HepG2 (cell line): Measurements from ENCODE around the gene CAPN10. TPM values are rescaled to one million over a fixed set of nuclear protein-coding genes. Genes with fewer than 3 reads are reported as not detected.

Experiments used
- ATAC-seq: fragments of 200-7000 bp; cut with Tn5 transposase; 3 replicates; pipeline ENCODE4 v1.9.1; 2020; ENCODE audit warnings: mild to moderate bottlenecking, moderate library complexity
- BruUV-seq: library from RNA; stranded (reverse); fragments of 400-500 nt; replicated peaks from 2 replicates; lab custom pipeline; 2021; lab: Mats Ljungman, UMichigan
- CTCF ChIA-PET: fragments of 300-600 bp; formaldehyde crosslinking; extraction: SDS; loops from one replicate; lab custom pipeline; 2021; ENCODE audit warnings: low total read pairs, inconsistent platforms, low intra/inter-chr PET ratio; lab: Yijun Ruan, JAX
- POLR2A ChIA-PET: fragments of 350-600 bp; sonication (Branson Sonifier 250); formaldehyde crosslinking; loops from one replicate; lab custom pipeline; 2020; ENCODE audit warnings: antibody characterized with exemption, inconsistent platforms; lab: Yijun Ruan, JAX
- DNase-seq: peaks from one replicate; pipeline ENCODE4 v3.0.0-alpha.2; 2015; ENCODE audit warnings: low spot score
- FAIRE-seq: peaks from 3 replicates; lab custom pipeline; 2011; peaks lifted over from hg19 to GRCh38; lab: Jason Lieb, UNC
- H2AFZ ChIP-seq: one replicate; pipeline ENCODE4 v1.6.1; 2011; ENCODE audit warnings: low read length, inconsistent platforms
- H3K27ac ChIP-seq: fragments of 300-600 bp; 3 replicates; pipeline ENCODE4 v1.8.0; 2011; ENCODE audit warnings: mixed run types, mild to moderate bottlenecking, mixed read lengths, low read length, inconsistent platforms; ENCODE audit not compliant: insufficient read depth; ENCODE audit errors: extremely low read length
- H3K27me3 ChIP-seq, 2 experiments: fragments of 200-600 bp in 1 of 2; 2 replicates in 1 of 2; 3 replicates in 1 of 2; pipeline versions ENCODE4 v1.6.0 to v1.8.0; 2011; ENCODE audit warnings: low read length in 2 of 2, mild to moderate bottlenecking in 2 of 2, moderate library complexity in 2 of 2, inconsistent platforms in 1 of 2; ENCODE audit not compliant: insufficient read depth in 2 of 2, control insufficient read depth in 1 of 2
- H3K36me3 ChIP-seq, 2 experiments: fragments of 200-600 bp in 1 of 2; replicated peaks in 1 of 2; 2 replicates in 1 of 2; 3 replicates in 1 of 2; pipeline versions ENCODE4 v1.5.1 to v1.8.0; 2011; ENCODE audit warnings: low read length in 2 of 2, inconsistent platforms in 1 of 2; ENCODE audit not compliant: insufficient read depth in 2 of 2, control insufficient read depth in 1 of 2
- H3K4me1 ChIP-seq: 2 replicates; pipeline ENCODE4 v1.5.1; 2012; ENCODE audit warnings: low read length, inconsistent platforms; ENCODE audit not compliant: insufficient read depth
- H3K4me2 ChIP-seq: 2 replicates; pipeline ENCODE4 v1.6.0; 2011; ENCODE audit warnings: low read depth, low read length, inconsistent platforms
- H3K4me3 ChIP-seq, 3 experiments: fragments of 200-600 bp in 1 of 3; sonication (generic), shearing (Covaris generic) in 1 of 3; replicated peaks in 1 of 3; 2 replicates each; pipeline ENCODE4 v1.5.1; 2011 to 2016; ENCODE audit warnings: low read length in 3 of 3, inconsistent platforms in 2 of 3, low read depth in 2 of 3, mild to moderate bottlenecking in 2 of 3, control low read depth in 1 of 3, mixed read lengths in 1 of 3; ENCODE audit not compliant: insufficient read depth in 1 of 3
- H3K79me2 ChIP-seq: one replicate; pipeline ENCODE4 v1.6.1; 2011; ENCODE audit warnings: low read length, inconsistent platforms; ENCODE audit not compliant: insufficient read depth
- H3K9ac ChIP-seq: 2 replicates; pipeline ENCODE4 v1.6.0; 2011; ENCODE audit warnings: mild to moderate bottlenecking, low read depth, low read length, inconsistent platforms; ENCODE audit not compliant: insufficient read depth
- H3K9me3 ChIP-seq: 2 replicates; pipeline ENCODE4 v1.5.1; 2012; ENCODE audit warnings: mild to moderate bottlenecking, low read length
- H4K20me1 ChIP-seq: 2 replicates; pipeline ENCODE4 v1.6.0; 2011; ENCODE audit warnings: inconsistent platforms, mild to moderate bottlenecking, low read length, moderate library complexity; ENCODE audit not compliant: insufficient read depth
- EHMT2 ChIP-seq: fragments of 200-600 bp; sonication (generic); IDR thresholded peaks from 2 replicates; pipeline ENCODE4 v1.7.0; 2017; ENCODE audit warnings: antibody characterized with exemption, low read depth, low read length, borderline replicate concordance
- GATAD2A ChIP-seq: IDR thresholded peaks from 2 replicates; pipeline ENCODE4 v1.6.1; 2016
- HOXA5 ChIP-seq: sonication (generic); formaldehyde crosslinking; IDR thresholded peaks from 2 replicates; pipeline ENCODE4 v1.4.0; 2020; ENCODE audit warnings: missing genetic modification reagents
- MEIS2 ChIP-seq: sonication (generic); formaldehyde crosslinking; IDR thresholded peaks from 2 replicates; pipeline ENCODE4 v1.9.0; 2021; ENCODE audit warnings: mild to moderate bottlenecking, missing genetic modification reagents
- NFE2L2 ChIP-seq: fragments of 150-350 bp; IDR thresholded peaks from 2 replicates; pipeline ENCODE4 v1.6.1; 2014; ENCODE audit warnings: low read length
- NR2F2 ChIP-seq: IDR thresholded peaks from 2 replicates; pipeline ENCODE4 v1.6.1; 2012; ENCODE audit warnings: low read depth, inconsistent platforms, borderline replicate concordance
- REL ChIP-seq: sonication (generic); formaldehyde crosslinking; conservative IDR thresholded peaks from 2 replicates; pipeline ENCODE4 v1.8.0; 2022; ENCODE audit warnings: mild to moderate bottlenecking, missing genetic modification reagents, moderate library complexity
- RFX1 ChIP-seq: fragments of 450-650 bp; IDR thresholded peaks from 2 replicates; pipeline ENCODE4 v1.6.1; 2017
- SMAD9 ChIP-seq: sonication (generic); formaldehyde crosslinking; IDR thresholded peaks from 2 replicates; pipeline ENCODE4 v1.5.1; 2020; ENCODE audit warnings: mild to moderate bottlenecking, missing genetic modification reagents
- TARDBP ChIP-seq: sonication (generic); formaldehyde crosslinking; IDR thresholded peaks from 2 replicates; pipeline ENCODE4 v1.8.0; 2022; ENCODE audit warnings: mild to moderate bottlenecking, missing genetic modification reagents
- ZBTB21 ChIP-seq: sonication (generic); formaldehyde crosslinking; IDR thresholded peaks from 2 replicates; pipeline ENCODE4 v1.4.0; 2020; ENCODE audit warnings: missing genetic modification reagents
- ZBTB37 ChIP-seq: sonication (generic); formaldehyde crosslinking; IDR thresholded peaks from 2 replicates; pipeline ENCODE4 v1.4.0; 2020; ENCODE audit warnings: mild to moderate bottlenecking, missing genetic modification reagents
- ZFP1 ChIP-seq: IDR thresholded peaks from 2 replicates; pipeline ENCODE4 v1.6.1; 2016
- ZFP90 ChIP-seq: sonication (generic); formaldehyde crosslinking; IDR thresholded peaks from 2 replicates; pipeline ENCODE4 v1.8.0; 2022; ENCODE audit warnings: missing genetic modification reagents, mild to moderate bottlenecking, inconsistent platforms, borderline replicate concordance
- ZMYM3 ChIP-seq: sonication (generic); formaldehyde crosslinking; IDR thresholded peaks from 2 replicates; pipeline ENCODE4 v1.5.1; 2020; ENCODE audit warnings: mild to moderate bottlenecking, missing genetic modification reagents
- ZNF282 ChIP-seq: fragments of 450-650 bp; IDR thresholded peaks from 2 replicates; pipeline ENCODE4 v1.6.1; 2018; ENCODE audit not compliant: partially characterized antibody
- ZNF333 ChIP-seq: sonication (generic); formaldehyde crosslinking; IDR thresholded peaks from 2 replicates; pipeline ENCODE4 v1.4.0; 2020; ENCODE audit warnings: mild to moderate bottlenecking, missing genetic modification reagents, borderline replicate concordance
- ZNF543 ChIP-seq: sonication (generic); formaldehyde crosslinking; IDR thresholded peaks from 2 replicates; pipeline ENCODE4 v1.4.0; 2020; ENCODE audit warnings: mild to moderate bottlenecking, missing genetic modification reagents
- ZNF615 ChIP-seq: sonication (generic); formaldehyde crosslinking; IDR thresholded peaks from 2 replicates; pipeline ENCODE4 v1.5.0; 2020; ENCODE audit warnings: mild to moderate bottlenecking, missing genetic modification reagents, borderline replicate concordance
- ZNF709 ChIP-seq: sonication (generic); formaldehyde crosslinking; IDR thresholded peaks from 2 replicates; pipeline ENCODE4 v1.5.0; 2020; ENCODE audit warnings: mild to moderate bottlenecking, missing genetic modification reagents
- WGBS: methylation state at CpG from one replicate; pipeline ENCODE4 v1.1.6; 2017; ENCODE audit warnings: low lambda C conversion rate; 5-methylcytosine and 5-hydroxymethylcytosine counted together
- in situ Hi-C: cut with HindIII; loops from 2 replicates; pipeline ENCODE4 v1.10.0; 2017; ENCODE audit warnings: low pct_unique_long_range_greater_than_20kb; ENCODE audit not compliant: extremely low pct_ligation_motif_present
- intact Hi-C: fragments of 100-400 bp; cut with micrococcal nuclease; formaldehyde crosslinking; loops from one replicate; pipeline ENCODE4 v1.10.0; 2022; ENCODE audit not compliant: unreplicated experiment
- polyA plus RNA-seq, 8 experiments: library from polyadenylated mRNA; depleted of rRNA in 3 of 8; stranded (reverse) in 7 of 8; unstranded in 1 of 8; fragments of >200 nt; fragmentation: Illumina TruSeq in 4 of 8; extraction: Trizol in 4 of 8; gene quantifications; 2 replicates each; pipeline versions ENCODE4 v1.2.1 to v1.2.3, GENCODE V29; 2011 to 2016; ENCODE audit warnings: low read depth in 4 of 8, missing spikeins in 1 of 8, mixed read lengths in 1 of 8; ENCODE audit not compliant: insufficient read depth in 1 of 8
- total RNA-seq, 5 experiments: library from RNA; depleted of rRNA; stranded (reverse); fragments of >200 nt; fragmentation: Illumina TruSeq; extraction: Trizol; gene quantifications; 2 replicates each; pipeline ENCODE4 v1.2.3, GENCODE V29; 2016; ENCODE audit warnings: low read depth in 1 of 5
- TF ChIP-seq, protein P1 (sequence below): sonication (generic); formaldehyde crosslinking; conservative IDR thresholded peaks from 2 replicates; pipeline ENCODE4 v1.8.1; 2023; ENCODE audit warnings: missing genetic modification reagents

Gene CAPN10
- total and polyA plus RNA-seq, 2 of the 13 experiments (the other 11 are each of a cell fraction or from before 2014, with no cell fraction given) = 27.6 to 32.4 TPM

- TF ChIP-seq ZFP1 (CRISPR knock-in tag) = no peak
Observed at GRCh38 chr2:240643093-240643810, 56.7 kb downstream of the CAPN10 start (continued).

DNA sequence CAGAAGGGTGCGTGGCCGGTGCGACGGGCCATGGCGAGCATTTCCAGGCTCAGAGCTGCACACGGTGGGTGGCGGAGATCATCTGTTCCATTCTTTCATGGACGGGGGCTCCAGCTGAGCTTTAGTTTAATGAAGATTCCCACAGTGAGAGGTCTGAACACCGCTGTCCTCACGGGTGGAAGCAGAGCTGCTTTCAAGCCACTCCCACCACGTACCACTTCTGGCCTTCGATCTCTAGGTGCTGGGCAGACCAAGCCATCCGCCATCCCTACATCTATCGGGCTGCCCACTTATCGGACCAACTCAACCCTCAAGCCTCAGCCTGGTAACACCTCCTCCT is 57.2 kb downstream of the CAPN10 start:
- Histone ChIP-seq H3K27ac (no peak overlapping the region), H3K36me3 (no peaks in the 10 kb centered on the region), H4K20me1 (no peaks in the 10 kb centered on the region; the same call in 1 of the 2 replicates), H3K79me2 (no peaks in the 10 kb centered on the region), H2AFZ (no peak overlapping the region), H3K9me3 (no peaks in the 10 kb centered on the region), H3K4me2 (no peak overlapping the region), H3K4me3 (no peak overlapping the region), H3K27me3 (peaks cover 44 to 82% of the 10 kb centered on the region in 2 experiments), H3K4me1 (no peaks in the 10 kb centered on the region), H3K9ac (no peak overlapping the region)
- TF ChIP-seq REL (CRISPR knock-in tag) (no peak), MEIS2 (no peak), RFX1 (no peak), ZNF615 (CRISPR knock-in tag) (no peak), ZBTB21 (CRISPR knock-in tag) (no peak), ZNF333 (CRISPR knock-in tag) (no peak), HOXA5 (CRISPR knock-in tag) (no peak), ZFP90 (CRISPR knock-in tag) (no peak), ZNF282 (no peak), NR2F2 (no peak), ZMYM3 (no peak), GATAD2A (CRISPR knock-in tag) (no peak), EHMT2 (no peak), ZNF543 (CRISPR knock-in tag) (no peak), NFE2L2 (no peak), TARDBP (CRISPR knock-in tag) (no peak), SMAD9 (CRISPR knock-in tag) (no peak), ZBTB37 (no peak), ZNF709 (CRISPR knock-in tag) (no peak)
- TF ChIP-seq, protein P1, sequence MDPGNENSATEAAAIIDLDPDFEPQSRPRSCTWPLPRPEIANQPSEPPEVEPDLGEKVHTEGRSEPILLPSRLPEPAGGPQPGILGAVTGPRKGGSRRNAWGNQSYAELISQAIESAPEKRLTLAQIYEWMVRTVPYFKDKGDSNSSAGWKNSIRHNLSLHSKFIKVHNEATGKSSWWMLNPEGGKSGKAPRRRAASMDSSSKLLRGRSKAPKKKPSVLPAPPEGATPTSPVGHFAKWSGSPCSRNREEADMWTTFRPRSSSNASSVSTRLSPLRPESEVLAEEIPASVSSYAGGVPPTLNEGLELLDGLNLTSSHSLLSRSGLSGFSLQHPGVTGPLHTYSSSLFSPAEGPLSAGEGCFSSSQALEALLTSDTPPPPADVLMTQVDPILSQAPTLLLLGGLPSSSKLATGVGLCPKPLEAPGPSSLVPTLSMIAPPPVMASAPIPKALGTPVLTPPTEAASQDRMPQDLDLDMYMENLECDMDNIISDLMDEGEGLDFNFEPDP (CRISPR knock-in tag) = no peak
- CTCF ChIA-PET = no interaction called here
- ATAC-seq = no peak
- no TSS peak for BruUV-seq
- in situ Hi-C loops (no loop called here), intact Hi-C loops (loop anchor here (10.0 kb wide), 1 partner anchor 129 kb away; no protein-coding TSS in a partner anchor)
- DNase-seq = no peak
- POLR2A ChIA-PET = no interaction called here
- 21% methylated on average over 13 of the region's 15 CpGs for WGBS
- FAIRE-seq = no peak
